Neural cell (in vitro differentiated cells): Measurements from ENCODE around the gene DENND1A. TPM values are rescaled to one million over a fixed set of nuclear protein-coding genes. Genes with fewer than 3 reads are reported as not detected.

Experiments used
- H2AFZ ChIP-seq: fragments of 200-600, 300-800 bp; sonication (generic), shearing (Covaris generic); 2 replicates; pipeline ENCODE4 v1.6.0; 2014; ENCODE audit warnings: low read depth, mild to moderate bottlenecking, antibody characterized with exemption, low read length, moderate library complexity
- H3F3A ChIP-seq: fragments of 200-600 bp; shearing (Covaris generic); 2 replicates; pipeline ENCODE4 v1.6.1; 2016; ENCODE audit warnings: mild to moderate bottlenecking, moderate library complexity, mixed read lengths, antibody characterized with exemption, low read length; ENCODE audit not compliant: insufficient read depth, poor library complexity, severe bottlenecking
- H3K27ac ChIP-seq: fragments of 200-600, 300-800 bp; sonication (generic), shearing (Covaris generic); 2 replicates; pipeline ENCODE4 v1.5.1; 2014; ENCODE audit warnings: mild to moderate bottlenecking, low read length, moderate library complexity
- H3K27me3 ChIP-seq: fragments of 300-800, 200-600 bp; sonication (generic), shearing (Covaris generic); 2 replicates; pipeline ENCODE4 v1.6.0; 2014; ENCODE audit warnings: mild to moderate bottlenecking, low read depth, low read length, moderate library complexity; ENCODE audit not compliant: insufficient read depth
- H3K36me3 ChIP-seq: fragments of 300-800, 200-600 bp; sonication (generic), shearing (Covaris generic); 2 replicates; pipeline ENCODE4 v1.5.1; 2014; ENCODE audit warnings: mild to moderate bottlenecking, antibody characterized with exemption, low read length, moderate library complexity; ENCODE audit not compliant: insufficient read depth
- H3K4me2 ChIP-seq: fragments of 300-800, 200-600 bp; sonication (generic), shearing (Covaris generic); 2 replicates; pipeline ENCODE4 v1.6.0; 2014; ENCODE audit warnings: mild to moderate bottlenecking, low read length
- H3K4me3 ChIP-seq: fragments of 300-800, 200-600 bp; sonication (generic), shearing (Covaris generic); 2 replicates; pipeline ENCODE4 v1.5.1; 2014; ENCODE audit warnings: mild to moderate bottlenecking, low read length, moderate library complexity
- H3K79me2 ChIP-seq: fragments of 200-600 bp; shearing (Covaris generic); replicated peaks from 2 replicates; pipeline ENCODE4 v1.6.0; 2014; ENCODE audit warnings: mild to moderate bottlenecking, low read length, moderate library complexity; ENCODE audit not compliant: insufficient read depth
- H3K9ac ChIP-seq: fragments of 300-800, 200-600 bp; sonication (generic), shearing (Covaris generic); 2 replicates; pipeline ENCODE4 v1.6.1; 2016; ENCODE audit warnings: mild to moderate bottlenecking, low read length, mixed read lengths
- H3K9me2 ChIP-seq: fragments of 200-600 bp; shearing (Covaris generic); 2 replicates; pipeline ENCODE4 v1.6.1; 2016; ENCODE audit warnings: mild to moderate bottlenecking, low read length, mixed read lengths; ENCODE audit not compliant: insufficient read depth
- H3K9me3 ChIP-seq: fragments of 200-600, 300-800 bp; sonication (generic), shearing (Covaris generic); 2 replicates; pipeline ENCODE4 v1.6.1; 2016; ENCODE audit warnings: mild to moderate bottlenecking, mixed run types, low read length, moderate library complexity, mixed read lengths
- H4K20me1 ChIP-seq: fragments of 200-600 bp; shearing (Covaris generic); 2 replicates; pipeline ENCODE4 v1.6.1; 2016; ENCODE audit warnings: mild to moderate bottlenecking, mixed run types; ENCODE audit not compliant: insufficient read depth
- EP300 ChIP-seq: fragments of 450-650 bp; conservative IDR thresholded peaks from 2 replicates; pipeline ENCODE4 v1.6.1; 2014; ENCODE audit warnings: antibody characterized with exemption, mild to moderate bottlenecking, moderate library complexity; ENCODE audit not compliant: poor library complexity, severe bottlenecking
- EZH2 ChIP-seq: fragments of 200-600, 300-800 bp; shearing (Covaris generic), sonication (generic); IDR thresholded peaks from 2 replicates; pipeline ENCODE4 v1.6.1; 2014; ENCODE audit warnings: antibody characterized with exemption, low read length, borderline replicate concordance, mild to moderate bottlenecking; ENCODE audit not compliant: insufficient read depth, poor library complexity, severe bottlenecking
- MXI1 ChIP-seq: fragments of 450-650 bp; conservative IDR thresholded peaks from 2 replicates; pipeline ENCODE4 v1.6.1; 2014; ENCODE audit warnings: antibody characterized with exemption, mild to moderate bottlenecking; ENCODE audit not compliant: poor library complexity, severe bottlenecking
- POLR2AphosphoS5 ChIP-seq: IDR thresholded peaks from 2 replicates; pipeline ENCODE4 v1.6.1; 2012
- RAD21 ChIP-seq: fragments of 450-650 bp; conservative IDR thresholded peaks from 2 replicates; pipeline ENCODE4 v1.6.1; 2014; ENCODE audit warnings: antibody characterized with exemption, mild to moderate bottlenecking, moderate library complexity
- SMC3 ChIP-seq: fragments of 450-650 bp; conservative IDR thresholded peaks from 2 replicates; pipeline ENCODE4 v1.6.1; 2014; ENCODE audit warnings: antibody characterized with exemption, mild to moderate bottlenecking, moderate library complexity; ENCODE audit not compliant: poor library complexity
- TAF1 ChIP-seq: IDR thresholded peaks from 2 replicates; pipeline ENCODE4 v1.6.1; 2012; ENCODE audit warnings: low read depth
- polyA plus RNA-seq: library from polyadenylated mRNA; depleted of rRNA; stranded (reverse); fragments of >200 nt; gene quantifications from 2 replicates; pipeline ENCODE4 v1.2.3, GENCODE V29; 2014
- TF ChIP-seq, protein P1 (sequence below): IDR thresholded peaks from 2 replicates; pipeline ENCODE4 v1.6.1; 2012; ENCODE audit warnings: borderline replicate concordance
- TF ChIP-seq, protein P2 (sequence below): fragments of 450-650 bp; IDR thresholded peaks from 2 replicates; pipeline ENCODE4 v1.5.1; 2014; ENCODE audit warnings: antibody characterized with exemption, mild to moderate bottlenecking, moderate library complexity; ENCODE audit not compliant: poor library complexity, severe bottlenecking

The DENND1A gene
- polyA plus RNA-seq, 1 donor from 2014 or later, result 2.3 TPM

DNA sequence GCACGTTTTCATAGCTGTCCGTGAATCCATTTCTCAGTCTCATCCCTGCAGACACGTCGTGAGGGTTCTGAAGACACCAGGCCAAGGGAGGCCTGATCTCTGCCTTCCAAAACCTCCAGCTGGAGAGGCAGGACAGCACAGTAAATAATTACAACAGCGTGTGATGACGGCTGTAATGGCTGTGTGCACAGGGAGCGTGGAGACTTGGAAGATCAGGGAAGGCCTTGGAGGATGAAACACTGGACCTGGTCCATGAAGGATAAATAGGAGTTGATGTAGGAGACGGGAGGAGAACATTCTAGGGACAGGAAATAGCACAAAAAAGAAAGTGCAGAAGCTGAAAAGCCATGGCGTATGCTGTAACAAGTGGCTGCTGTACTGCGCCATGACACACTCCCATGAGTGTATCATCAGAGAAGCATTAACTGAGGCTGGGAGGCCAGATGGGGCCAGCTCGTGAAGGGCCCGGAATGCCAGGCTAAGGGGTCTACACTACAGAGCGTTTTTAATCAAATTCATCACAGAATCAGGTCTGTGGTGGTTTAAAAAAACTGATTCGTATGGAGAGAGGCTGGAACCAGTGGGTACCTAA is 476.8 kb downstream of the DENND1A start:
- no peaks in the 10 kb centered on the region for H3K27me3 ChIP-seq

DNA sequence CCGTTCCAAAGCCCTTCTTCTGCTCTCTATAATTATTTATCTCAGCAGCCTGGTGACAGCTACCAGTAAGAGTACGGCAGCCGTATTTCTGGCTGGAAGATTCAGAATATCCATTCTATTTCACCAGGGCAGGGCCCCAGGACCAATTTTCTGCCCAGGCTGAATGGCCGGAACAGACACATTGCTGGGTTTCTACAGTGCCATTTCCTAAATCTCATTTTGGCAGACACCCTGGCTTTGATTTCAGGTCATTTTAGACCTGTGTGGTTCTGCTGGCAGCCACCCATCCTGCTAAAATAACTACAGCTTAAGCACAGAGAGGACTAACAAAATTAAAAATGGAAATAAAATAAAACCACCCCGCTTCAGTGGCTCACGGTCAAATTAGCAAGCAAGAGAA is 478.9 kb downstream of the DENND1A start:
- H3K27me3 ChIP-seq, result no peaks in the 10 kb centered on the region
- no peak overlapping the region for H3K4me2 ChIP-seq
- no peaks in the 10 kb centered on the region for H3K9me2 ChIP-seq
- no peaks in the 10 kb centered on the region for H3F3A ChIP-seq
- H4K20me1 ChIP-seq, result no peaks in the 10 kb centered on the region
- H3K4me3 ChIP-seq, result no peak overlapping the region
- no peak overlapping the region for H2AFZ ChIP-seq
- no peak overlapping the region for H3K9ac ChIP-seq
- H3K79me2 ChIP-seq, result no peaks in the 10 kb centered on the region
- no peaks in the 10 kb centered on the region for H3K9me3 ChIP-seq
- H3K27ac ChIP-seq, result no peak overlapping the region
- TF ChIP-seq, protein P1, sequence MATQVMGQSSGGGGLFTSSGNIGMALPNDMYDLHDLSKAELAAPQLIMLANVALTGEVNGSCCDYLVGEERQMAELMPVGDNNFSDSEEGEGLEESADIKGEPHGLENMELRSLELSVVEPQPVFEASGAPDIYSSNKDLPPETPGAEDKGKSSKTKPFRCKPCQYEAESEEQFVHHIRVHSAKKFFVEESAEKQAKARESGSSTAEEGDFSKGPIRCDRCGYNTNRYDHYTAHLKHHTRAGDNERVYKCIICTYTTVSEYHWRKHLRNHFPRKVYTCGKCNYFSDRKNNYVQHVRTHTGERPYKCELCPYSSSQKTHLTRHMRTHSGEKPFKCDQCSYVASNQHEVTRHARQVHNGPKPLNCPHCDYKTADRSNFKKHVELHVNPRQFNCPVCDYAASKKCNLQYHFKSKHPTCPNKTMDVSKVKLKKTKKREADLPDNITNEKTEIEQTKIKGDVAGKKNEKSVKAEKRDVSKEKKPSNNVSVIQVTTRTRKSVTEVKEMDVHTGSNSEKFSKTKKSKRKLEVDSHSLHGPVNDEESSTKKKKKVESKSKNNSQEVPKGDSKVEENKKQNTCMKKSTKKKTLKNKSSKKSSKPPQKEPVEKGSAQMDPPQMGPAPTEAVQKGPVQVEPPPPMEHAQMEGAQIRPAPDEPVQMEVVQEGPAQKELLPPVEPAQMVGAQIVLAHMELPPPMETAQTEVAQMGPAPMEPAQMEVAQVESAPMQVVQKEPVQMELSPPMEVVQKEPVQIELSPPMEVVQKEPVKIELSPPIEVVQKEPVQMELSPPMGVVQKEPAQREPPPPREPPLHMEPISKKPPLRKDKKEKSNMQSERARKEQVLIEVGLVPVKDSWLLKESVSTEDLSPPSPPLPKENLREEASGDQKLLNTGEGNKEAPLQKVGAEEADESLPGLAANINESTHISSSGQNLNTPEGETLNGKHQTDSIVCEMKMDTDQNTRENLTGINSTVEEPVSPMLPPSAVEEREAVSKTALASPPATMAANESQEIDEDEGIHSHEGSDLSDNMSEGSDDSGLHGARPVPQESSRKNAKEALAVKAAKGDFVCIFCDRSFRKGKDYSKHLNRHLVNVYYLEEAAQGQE, result no peak
- TF ChIP-seq, protein P2, sequence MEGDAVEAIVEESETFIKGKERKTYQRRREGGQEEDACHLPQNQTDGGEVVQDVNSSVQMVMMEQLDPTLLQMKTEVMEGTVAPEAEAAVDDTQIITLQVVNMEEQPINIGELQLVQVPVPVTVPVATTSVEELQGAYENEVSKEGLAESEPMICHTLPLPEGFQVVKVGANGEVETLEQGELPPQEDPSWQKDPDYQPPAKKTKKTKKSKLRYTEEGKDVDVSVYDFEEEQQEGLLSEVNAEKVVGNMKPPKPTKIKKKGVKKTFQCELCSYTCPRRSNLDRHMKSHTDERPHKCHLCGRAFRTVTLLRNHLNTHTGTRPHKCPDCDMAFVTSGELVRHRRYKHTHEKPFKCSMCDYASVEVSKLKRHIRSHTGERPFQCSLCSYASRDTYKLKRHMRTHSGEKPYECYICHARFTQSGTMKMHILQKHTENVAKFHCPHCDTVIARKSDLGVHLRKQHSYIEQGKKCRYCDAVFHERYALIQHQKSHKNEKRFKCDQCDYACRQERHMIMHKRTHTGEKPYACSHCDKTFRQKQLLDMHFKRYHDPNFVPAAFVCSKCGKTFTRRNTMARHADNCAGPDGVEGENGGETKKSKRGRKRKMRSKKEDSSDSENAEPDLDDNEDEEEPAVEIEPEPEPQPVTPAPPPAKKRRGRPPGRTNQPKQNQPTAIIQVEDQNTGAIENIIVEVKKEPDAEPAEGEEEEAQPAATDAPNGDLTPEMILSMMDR, result no peak
- TF ChIP-seq TAF1, result no peak
- H3K36me3 ChIP-seq, result no peaks in the 10 kb centered on the region

More for the DNA sequence above, 476.8 kb downstream of the DENND1A start:
- no peak overlapping the region for H2AFZ ChIP-seq
- H3K36me3 ChIP-seq, result no peaks in the 10 kb centered on the region
- no peaks in the 10 kb centered on the region for H3K9me2 ChIP-seq
- no peak overlapping the region for H3K27ac ChIP-seq
- no peaks in the 10 kb centered on the region for H3K79me2 ChIP-seq
- no peak overlapping the region for H3K9ac ChIP-seq
- no peak overlapping the region for H3K4me2 ChIP-seq
- TF ChIP-seq MXI1 (no peak), RAD21 (no peak), EP300 (no peak), POLR2AphosphoS5 (no peak), TAF1 (no peak), EZH2 (no peak), SMC3 (no peak)
- TF ChIP-seq, protein P1, result no peak
- TF ChIP-seq, protein P2, result no peak
- H3F3A ChIP-seq, result no peaks in the 10 kb centered on the region
- H4K20me1 ChIP-seq, result no peaks in the 10 kb centered on the region
- H3K4me3 ChIP-seq, result no peak overlapping the region
- H3K9me3 ChIP-seq, result no peaks in the 10 kb centered on the region
